ENCODE results near the gene PCDHGA1. TPM values are rescaled to one million over a fixed set of nuclear protein-coding genes. Genes with fewer than 3 reads are reported as not detected.

The PCDHGA1 gene
- total RNA-seq, 1 experiment from 2014 or later, result 0.64 TPM

- Histone ChIP-seq H3K9me3 (peaks cover 22% of the 10 kb centered on the region), H3K36me3 (ENCODE audit: control insufficient read depth, insufficient read depth, low read length) (peaks cover 6% of the 10 kb centered on the region; the same call in 1 of the 2 replicates), H3K4me1 (peaks cover 5% of the 10 kb centered on the region; the same call in 1 of the 2 replicates), H3K4me3 (ENCODE audit: low read depth, low read length) (peak overlapping the region; percentile 95), H3K27me3 (replicated peaks; ENCODE audit: control insufficient read depth, insufficient read depth, low read length) (no peaks in the 10 kb centered on the region)
- peaks cover 35% of the 10 kb centered on the region for H3K9me3 Mint-ChIP-seq (ENCODE audit: unreplicated experiment)
- peaks cover 61% of the 10 kb centered on the region for H3K36me3 Mint-ChIP-seq (ENCODE audit: insufficient read depth, unreplicated experiment)
- peak overlapping the region; percentile 100 for H3K27ac Mint-ChIP-seq (ENCODE audit: unreplicated experiment)
- no peaks in the 10 kb centered on the region for H3K27me3 Mint-ChIP-seq (ENCODE audit: insufficient read depth, unreplicated experiment)
- no peak for TF ChIP-seq CTCF (IDR thresholded peaks at IDR 0.05; ENCODE audit: insufficient read depth in 1 of 2, low read depth in 1 of 2, low read length in 1 of 2, severe bottlenecking in 1 of 2, unreplicated experiment in 1 of 2)
- no TSS peak for BruUV-seq (replicated peaks)
- intact Hi-C loops (cut with micrococcal nuclease; ENCODE audit: unreplicated experiment), result loop anchor here (1.0 to 5.0 kb wide), 2 partner anchors 93 to 205 kb away; partner anchors contain the start of gene PCDHGA10
- POLR2A ChIA-PET, result interaction anchor here (0.6 to 1.7 kb wide), 6 partner anchors 11 to 299 kb away, joined by 3 to 9 read pairs (median 4); partner anchors contain the start of genes DIAPH1, PCDHB14, PCDHGA1 and PCDHGA11
- peaks cover 6% of the 10 kb centered on the region for H3K4me1 Mint-ChIP-seq (ENCODE audit: low read depth, unreplicated experiment)
- no peak for DNase-seq
- CTCF ChIA-PET, result interaction anchor here (0.9 to 1.6 kb wide), 6 partner anchors 50 to 272 kb away, joined by 3 to 13 read pairs (median 4); partner anchors contain the start of genes PCDHB14 and PCDHGB3
- H3K4me3 Mint-ChIP-seq (ENCODE audit: unreplicated experiment), result peak overlapping the region; percentile 96
Observed at GRCh38 chr5:141319699-141320098, 10.6 kb upstream of the PCDHGA1 start.

GRCh38 chr5:141320225-141321169 lies 9.8 kb upstream of the PCDHGA1 start, which contains the start of gene TAF7:
TAF7 (minus strand) TSS chr5:141320784; CDS start chr5:141320044, 740 bp downstream.
- POLR2A ChIA-PET, result interaction anchor here (0.6 to 1.7 kb wide), 11 partner anchors 10 to 675 kb away, joined by 3 to 13 read pairs (median 4); partner anchors contain the start of genes DIAPH1, PCDHB14, PCDHGA1 and PCDHGA10
- peak within 1 kb of the TSS; percentile 96 for H3K4me3 Mint-ChIP-seq (ENCODE audit: unreplicated experiment)
- Histone ChIP-seq H3K27me3 (replicated peaks; ENCODE audit: control insufficient read depth, insufficient read depth, low read length) (no peaks in the 10 kb centered on the region), H3K9me3 (peaks cover 22% of the 10 kb centered on the region), H3K36me3 (ENCODE audit: control insufficient read depth, insufficient read depth, low read length) (peaks cover 6% of the 10 kb centered on the region; the same call in 1 of the 2 replicates), H3K4me3 (ENCODE audit: low read depth, low read length) (peak within 1 kb of the TSS; percentile 95), H3K4me1 (peaks cover 5% of the 10 kb centered on the region; the same call in 1 of the 2 replicates)
- H3K36me3 Mint-ChIP-seq (ENCODE audit: insufficient read depth, unreplicated experiment), result peaks cover 55% of the 10 kb centered on the region
- H3K4me1 Mint-ChIP-seq (ENCODE audit: low read depth, unreplicated experiment), result peaks cover 6% of the 10 kb centered on the region
- no peaks in the 10 kb centered on the region for H3K27me3 Mint-ChIP-seq (ENCODE audit: insufficient read depth, unreplicated experiment)
- H3K9me3 Mint-ChIP-seq (ENCODE audit: unreplicated experiment), result peaks cover 27% of the 10 kb centered on the region
- intact Hi-C loops (cut with micrococcal nuclease; ENCODE audit: unreplicated experiment), result loop anchor here (1.0 to 5.0 kb wide), 2 partner anchors 92 to 204 kb away; partner anchors contain the start of gene PCDHGA10
- H3K27ac Mint-ChIP-seq (ENCODE audit: unreplicated experiment), result peak within 1 kb of the TSS; percentile 100
- TSS peak; percentile 68 for BruUV-seq (replicated peaks)
- DNase-seq, result peak; percentile 94 to 95
- peak; percentile 87 to 93 for TF ChIP-seq CTCF (IDR thresholded peaks at IDR 0.05; ENCODE audit: insufficient read depth in 1 of 2, low read depth in 1 of 2, low read length in 1 of 2, severe bottlenecking in 1 of 2, unreplicated experiment in 1 of 2)
- CTCF ChIA-PET, result interaction anchor here (0.9 to 1.6 kb wide), 10 partner anchors 10 to 272 kb away, joined by 3 to 13 read pairs (median 4); partner anchors contain the start of genes PCDHB14, PCDHGA1, PCDHGA3 and PCDHGB3

- Mint-ChIP-seq H3K4me3 (ENCODE audit: unreplicated experiment) (no peak overlapping the region), H3K9me3 (ENCODE audit: unreplicated experiment) (peaks cover 21% of the 10 kb centered on the region), H3K36me3 (ENCODE audit: insufficient read depth, unreplicated experiment) (peaks cover 38% of the 10 kb centered on the region), H3K27me3 (ENCODE audit: insufficient read depth, unreplicated experiment) (no peaks in the 10 kb centered on the region), H3K27ac (ENCODE audit: unreplicated experiment) (no peak overlapping the region), H3K4me1 (ENCODE audit: low read depth, unreplicated experiment) (peaks cover 6% of the 10 kb centered on the region)
- CTCF ChIA-PET, result no interaction called here
- H3K4me3 ChIP-seq (ENCODE audit: low read depth, low read length), result no peak overlapping the region
- POLR2A ChIA-PET, result no interaction called here
- no peak for DNase-seq
- intact Hi-C loops (cut with micrococcal nuclease; ENCODE audit: unreplicated experiment), result loop anchor here (5.0 kb wide), 1 partner anchor 90 kb away; the partner anchor contains the start of gene PCDHGA10
- no TSS peak for BruUV-seq (replicated peaks)
- peaks cover 5% of the 10 kb centered on the region; the same call in 1 of the 2 replicates for H3K4me1 ChIP-seq
- peaks cover 6% of the 10 kb centered on the region; the same call in 1 of the 2 replicates for H3K36me3 ChIP-seq (ENCODE audit: control insufficient read depth, insufficient read depth, low read length)
- no peaks in the 10 kb centered on the region for H3K27me3 ChIP-seq (replicated peaks; ENCODE audit: control insufficient read depth, insufficient read depth, low read length)
- no peak for TF ChIP-seq CTCF (IDR thresholded peaks at IDR 0.05; ENCODE audit: insufficient read depth in 1 of 2, low read depth in 1 of 2, low read length in 1 of 2, severe bottlenecking in 1 of 2, unreplicated experiment in 1 of 2)
- peaks cover 22% of the 10 kb centered on the region for H3K9me3 ChIP-seq
Observed at GRCh38 chr5:141322261-141322660, 8.1 kb upstream of the PCDHGA1 start.
